DOHH2 (cell line): ENCODE results near the gene TMOD2.
"Not testable (repeated sequence)": the region's sequence is repeated elsewhere in the genome, so short reads cannot be mapped to it uniquely, and the experiment has no call there.

ENCODE experiments used
- CTCF ChIP-seq: fragments of 200-600 bp; sonication (generic); IDR thresholded peaks from one replicate; pipeline ENCODE4 v1.5.1; 2014; ENCODE audit warnings: antibody characterized with exemption, mild to moderate bottlenecking, low read depth, low read length; ENCODE audit not compliant: poor library complexity, severe bottlenecking
- EZH2phosphoT487 ChIP-seq: fragments of 200-600 bp; sonication (generic); IDR thresholded peaks from 2 replicates; pipeline ENCODE4 v1.6.1; 2017; ENCODE audit warnings: borderline replicate concordance, mild to moderate bottlenecking, antibody characterized with exemption, low read length, moderate library complexity, mixed read lengths

GRCh38 chr15:51787130-51787529 lies 35.7 kb downstream of the TMOD2 start:
- TF ChIP-seq CTCF, EZH2phosphoT487: not testable (repeated sequence)
